Body of pancreas (tissue), 4 donors: ENCODE data around the gene ST8SIA5. TPM values are rescaled to one million over a fixed set of nuclear protein-coding genes. Genes with fewer than 3 reads are reported as not detected.

Experiments
- ATAC-seq: fragments of 150-250 bp; one replicate; pipeline ENCODE4 v1.9.1; 2016
- DNase-seq, 4 donors: peaks; one replicate each; pipeline ENCODE4 v3.0.0-alpha.2; 2019
- H3K27ac ChIP-seq, 4 donors: fragments of 200-600 bp; sonication (generic); 1 replicate in 3 of 4; 2 replicates in 1 of 4; pipeline versions ENCODE4 v1.5.1 to v1.6.1; 2016 to 2019; ENCODE audit warnings: mild to moderate bottlenecking in 1 of 4, mixed read lengths in 1 of 4, moderate library complexity in 1 of 4
- H3K27me3 ChIP-seq, 2 donors: fragments of 200-600 bp; sonication (generic); one replicate each; pipeline ENCODE4 v1.6.0; 2016; ENCODE audit warnings: mild to moderate bottlenecking in 1 of 2
- H3K36me3 ChIP-seq, 2 donors: fragments of 200-600 bp; sonication (generic); replicated peaks in 1 of 2; 2 replicates each; pipeline ENCODE4 v1.5.1; 2016; ENCODE audit warnings: low read depth in 2 of 2; ENCODE audit not compliant: insufficient read depth in 1 of 2
- H3K4me1 ChIP-seq: fragments of 200-600 bp; sonication (generic); one replicate; pipeline ENCODE4 v1.6.0; 2016
- H3K4me3 ChIP-seq, 2 donors: fragments of 200-600 bp; sonication (generic); 1 replicate in 1 of 2; 2 replicates in 1 of 2; pipeline ENCODE4 v1.5.1; 2016 to 2019
- H3K9me3 ChIP-seq, 3 donors: fragments of 200-600 bp; sonication (generic); 1 replicate in 2 of 3; 2 replicates in 1 of 3; pipeline ENCODE4 v1.5.1; 2016
- CTCF ChIP-seq, 7 experiments: fragments of 450-650 bp in 4 of 7; fragments of 200-600 bp in 3 of 7; sonication (generic) in 3 of 7; IDR thresholded peaks; one replicate each; pipeline ENCODE4 v1.5.1; 2016 to 2019; ENCODE audit warnings: antibody characterized with exemption in 7 of 7
- POLR2A ChIP-seq, 3 donors: fragments of 450-650 bp; IDR thresholded peaks; one replicate each; pipeline ENCODE4 v1.6.1; 2016; ENCODE audit warnings: antibody characterized with exemption in 3 of 3, mild to moderate bottlenecking in 2 of 3
- WGBS, 2 donors: methylation state at CpG; one replicate each; pipeline ENCODE4 v1.1.5; 2017; 5-methylcytosine and 5-hydroxymethylcytosine counted together
- intact Hi-C: fragments of 100-400 bp; cut with DNase I; formaldehyde crosslinking; loops from one replicate; pipeline ENCODE4 v1.15.1; 2023
- total RNA-seq, 2 donors: library from RNA; depleted of rRNA; stranded (reverse); fragments of >200 nt; gene quantifications; one replicate each; pipeline ENCODE4 v1.1.0, GENCODE V29; 2016

ST8SIA5 gene
- total RNA-seq, 2 donors from 2014 or later = under 0.01 to 1.6 TPM

GRCh38 chr18:46736135-46736534 is 20.7 kb downstream of the ST8SIA5 start:
- DNase-seq (no peak), ATAC-seq (no peak)
- Histone ChIP-seq H3K4me3 (no peak overlapping the region), H3K27me3 (no peaks in the 10 kb centered on the region), H3K9me3 (no peaks in the 10 kb centered on the region), H3K36me3 (no peaks in the 10 kb centered on the region), H3K4me1 (no peaks in the 10 kb centered on the region), H3K27ac (no peak overlapping the region)
- TF ChIP-seq CTCF (IDR thresholded peaks at IDR 0.05) (no peak), POLR2A (IDR thresholded peaks at IDR 0.05) (no peak)
- 54 to 72% methylated on average over 5 of the region's 5 CpGs for WGBS, 2 donors
- intact Hi-C loops = no loop called here

- 69 to 75% methylated on average over 3 to 4 of the region's 4 CpGs for whole genome bisulfite sequencing, 2 donors
- intact Hi-C loops = no loop called here
Measured at GRCh38 chr18:46734981-46735380, 21.9 kb downstream of the ST8SIA5 start.

GRCh38 chr18:46733872-46734271 is 23.0 kb downstream of the ST8SIA5 start:
- no peak for ATAC-seq
- intact Hi-C loops = no loop called here

More at GRCh38 chr18:46734981-46735380, 21.9 kb downstream of the ST8SIA5 start:
- TF ChIP-seq POLR2A (IDR thresholded peaks at IDR 0.05) = no peak
- no peak for TF ChIP-seq CTCF (IDR thresholded peaks at IDR 0.05)
- peaks cover 0 to 8% (median 0%) of the 10 kb centered on the region in 3 donors for H3K9me3 ChIP-seq
- H3K27me3 ChIP-seq = no peaks in the 10 kb centered on the region
- no peaks in the 10 kb centered on the region for H3K36me3 ChIP-seq
- H3K27ac ChIP-seq = no peak overlapping the region
- DNase-seq (no peak), ATAC-seq (no peak)
- H3K4me3 ChIP-seq = no peak overlapping the region
- no peaks in the 10 kb centered on the region for H3K4me1 ChIP-seq

GRCh38 chr18:46732801-46733200 is 24.1 kb downstream of the ST8SIA5 start:
- H3K36me3 ChIP-seq = no peaks in the 10 kb centered on the region
- intact Hi-C loops = no loop called here
- H3K4me1 ChIP-seq = no peaks in the 10 kb centered on the region
- no peak overlapping the region for H3K4me3 ChIP-seq
- 77 to 82% methylated on average over 3 to 6 of the region's 6 CpGs for WGBS, 2 donors
- no peaks in the 10 kb centered on the region for H3K27me3 ChIP-seq
- peaks cover 0 to 13% (median 0%) of the 10 kb centered on the region in 3 donors for H3K9me3 ChIP-seq
- DNase-seq (no peak), ATAC-seq (no peak)
- no peak overlapping the region for H3K27ac ChIP-seq
- TF ChIP-seq POLR2A (IDR thresholded peaks at IDR 0.05) = no peak
- no peak for TF ChIP-seq CTCF (IDR thresholded peaks at IDR 0.05)

More at GRCh38 chr18:46733872-46734271, 23.0 kb downstream of the ST8SIA5 start:
- H3K9me3 ChIP-seq = peaks cover 0 to 13% (median 0%) of the 10 kb centered on the region in 3 donors
- no peak overlapping the region for H3K27ac ChIP-seq
- no peaks in the 10 kb centered on the region for H3K4me1 ChIP-seq
- H3K27me3 ChIP-seq = no peaks in the 10 kb centered on the region
- H3K4me3 ChIP-seq = no peak overlapping the region
- no peak for DNase-seq
- no peak for TF ChIP-seq CTCF (IDR thresholded peaks at IDR 0.05)
- TF ChIP-seq POLR2A (IDR thresholded peaks at IDR 0.05) = no peak
- WGBS, 2 donors = 77% methylated on average over 11 of the region's 11 CpGs; no CpG with 5 or more reads in 1 of the 2 donors
- H3K36me3 ChIP-seq = no peaks in the 10 kb centered on the region

GRCh38 chr18:46732201-46732600 is 24.7 kb downstream of the ST8SIA5 start:
- H3K4me1 ChIP-seq = no peaks in the 10 kb centered on the region
- ATAC-seq = no peak

More at GRCh38 chr18:46732201-46732600, 24.7 kb downstream of the ST8SIA5 start:
- Histone ChIP-seq H3K27me3 (no peaks in the 10 kb centered on the region), H3K9me3 (peaks cover 0 to 13% (median 0%) of the 10 kb centered on the region in 3 donors), H3K27ac (no peak overlapping the region), H3K36me3 (no peaks in the 10 kb centered on the region), H3K4me3 (no peak overlapping the region)
- TF ChIP-seq CTCF (IDR thresholded peaks at IDR 0.05) (no peak), POLR2A (IDR thresholded peaks at IDR 0.05) (no peak)
- 88 to 93% methylated on average over 2 of the region's 2 CpGs for WGBS, 2 donors
- DNase-seq = no peak
- intact Hi-C loops = no loop called here
